ENCODE results near the gene CUZD1.

Gene CUZD1

GRCh38 chr10:122830273-122830964, 15.2 kb downstream of the CUZD1 start:
- no peaks in the 10 kb centered on the region for H3K4me1 ChIP-seq (ENCODE audit: insufficient read depth, low read length, poor library complexity, severe bottlenecking)

GRCh38 chr10:122829454-122829853, 16.2 kb downstream of the CUZD1 start:
- no peaks in the 10 kb centered on the region for H3K4me1 ChIP-seq (ENCODE audit: insufficient read depth, low read length, poor library complexity, severe bottlenecking)
- no peaks in the 10 kb centered on the region for H3K9me3 ChIP-seq (ENCODE audit: insufficient read depth, low read depth, low read length)
- H2AFZ ChIP-seq (ENCODE audit: low read length) = no peak overlapping the region
- peaks cover 5% of the 10 kb centered on the region; the same call in 1 of the 2 replicates for H3K36me3 ChIP-seq (ENCODE audit: insufficient read depth, low read length)
- no peak overlapping the region for H3K9ac ChIP-seq (ENCODE audit: low read depth, low read length, poor library complexity, severe bottlenecking)
- H4K20me1 ChIP-seq (ENCODE audit: insufficient read depth, low read length, poor library complexity, severe bottlenecking) = no peaks in the 10 kb centered on the region
- TF ChIP-seq EZH2phosphoT487 (IDR thresholded peaks at IDR 0.05; ENCODE audit: borderline replicate concordance) = no peak
- no peak for TF ChIP-seq CTCF (conservative IDR thresholded peaks at IDR 0.05; ENCODE audit: low read length)
- H3K79me2 ChIP-seq (ENCODE audit: insufficient read depth, low read length) = no peaks in the 10 kb centered on the region
- H3K9me2 ChIP-seq (replicated peaks; ENCODE audit: low read depth, low read length) = no peaks in the 10 kb centered on the region
- H3K4me3 ChIP-seq (ENCODE audit: low read length, poor library complexity, severe bottlenecking) = no peak overlapping the region
- H3K27me3 ChIP-seq (ENCODE audit: insufficient read depth, low read length, poor library complexity, severe bottlenecking) = no peaks in the 10 kb centered on the region
- no peak overlapping the region for H3K4me2 ChIP-seq (ENCODE audit: low read depth, low read length, poor library complexity, severe bottlenecking)
- H3F3A ChIP-seq (ENCODE audit: low read depth) = no peaks in the 10 kb centered on the region

More at GRCh38 chr10:122830273-122830964, 15.2 kb downstream of the CUZD1 start:
- no peak overlapping the region for H3K4me3 ChIP-seq (ENCODE audit: low read length, poor library complexity, severe bottlenecking)
- no peak overlapping the region for H3K4me2 ChIP-seq (ENCODE audit: low read depth, low read length, poor library complexity, severe bottlenecking)
- peaks cover 5% of the 10 kb centered on the region; the same call in 1 of the 2 replicates for H3K36me3 ChIP-seq (ENCODE audit: insufficient read depth, low read length)
- H3F3A ChIP-seq (ENCODE audit: low read depth) = no peaks in the 10 kb centered on the region
- no peaks in the 10 kb centered on the region for H3K9me3 ChIP-seq (ENCODE audit: insufficient read depth, low read depth, low read length)
- H3K27me3 ChIP-seq (ENCODE audit: insufficient read depth, low read length, poor library complexity, severe bottlenecking) = no peaks in the 10 kb centered on the region
- no peaks in the 10 kb centered on the region for H3K9me2 ChIP-seq (replicated peaks; ENCODE audit: low read depth, low read length)
- no peak overlapping the region for H2AFZ ChIP-seq (ENCODE audit: low read length)
- no peak overlapping the region for H3K9ac ChIP-seq (ENCODE audit: low read depth, low read length, poor library complexity, severe bottlenecking)
- H4K20me1 ChIP-seq (ENCODE audit: insufficient read depth, low read length, poor library complexity, severe bottlenecking) = no peaks in the 10 kb centered on the region
- H3K79me2 ChIP-seq (ENCODE audit: insufficient read depth, low read length) = no peaks in the 10 kb centered on the region
- TF ChIP-seq EZH2phosphoT487 (IDR thresholded peaks at IDR 0.05; ENCODE audit: borderline replicate concordance) = no peak
- no peak for TF ChIP-seq CTCF (conservative IDR thresholded peaks at IDR 0.05; ENCODE audit: low read length)

- peaks cover 5% of the 10 kb centered on the region; the same call in 1 of the 2 replicates for H3K36me3 ChIP-seq (ENCODE audit: insufficient read depth, low read length)
- H3K9me2 ChIP-seq (replicated peaks; ENCODE audit: low read depth, low read length) = no peaks in the 10 kb centered on the region
- no peak overlapping the region for H3K9ac ChIP-seq (ENCODE audit: low read depth, low read length, poor library complexity, severe bottlenecking)
- no peaks in the 10 kb centered on the region for H3K79me2 ChIP-seq (ENCODE audit: insufficient read depth, low read length)
- no peaks in the 10 kb centered on the region for H3K27me3 ChIP-seq (ENCODE audit: insufficient read depth, low read length, poor library complexity, severe bottlenecking)
- no peak for TF ChIP-seq EZH2phosphoT487 (IDR thresholded peaks at IDR 0.05; ENCODE audit: borderline replicate concordance)
- no peak for TF ChIP-seq CTCF (conservative IDR thresholded peaks at IDR 0.05; ENCODE audit: low read length)
- no peaks in the 10 kb centered on the region for H4K20me1 ChIP-seq (ENCODE audit: insufficient read depth, low read length, poor library complexity, severe bottlenecking)
- H3K4me2 ChIP-seq (ENCODE audit: low read depth, low read length, poor library complexity, severe bottlenecking) = no peak overlapping the region
- no peak overlapping the region for H2AFZ ChIP-seq (ENCODE audit: low read length)
- no peaks in the 10 kb centered on the region for H3K9me3 ChIP-seq (ENCODE audit: insufficient read depth, low read depth, low read length)
- H3F3A ChIP-seq (ENCODE audit: low read depth) = no peaks in the 10 kb centered on the region
- no peak overlapping the region for H3K4me3 ChIP-seq (ENCODE audit: low read length, poor library complexity, severe bottlenecking)
- H3K4me1 ChIP-seq (ENCODE audit: insufficient read depth, low read length, poor library complexity, severe bottlenecking) = no peaks in the 10 kb centered on the region
Measured at GRCh38 chr10:122828716-122829255, 16.9 kb downstream of the CUZD1 start.

Measured in Loucy (cell line).